Neural crest cell (in vitro differentiated cells): ENCODE measurements around the gene CYP4A22. TPM values are rescaled to one million over a fixed set of nuclear protein-coding genes. Genes with fewer than 3 reads are reported as not detected.

ENCODE experiments used
- DNase-seq: peaks from one replicate; pipeline ENCODE4 v3.0.0; 2021; ENCODE audit warnings: low read depth, mixed read lengths, low spot score
- H3K27ac Mint-ChIP-seq: one replicate; pipeline ENCODE4 v1.8.0; 2021; ENCODE audit warnings: mild to moderate bottlenecking, mixed read lengths; ENCODE audit not compliant: unreplicated experiment
- H3K27me3 Mint-ChIP-seq: 2 replicates; pipeline ENCODE4 v1.8.0; 2021; ENCODE audit warnings: low read depth, mild to moderate bottlenecking, mixed read lengths
- H3K36me3 Mint-ChIP-seq: 2 replicates; pipeline ENCODE4 v1.8.0; 2021; ENCODE audit warnings: low read depth, mild to moderate bottlenecking, mixed read lengths
- H3K4me1 Mint-ChIP-seq: 2 replicates; pipeline ENCODE4 v1.8.0; 2021; ENCODE audit warnings: mixed read lengths
- H3K4me3 Mint-ChIP-seq: one replicate; pipeline ENCODE4 v1.8.0; 2021; ENCODE audit warnings: mild to moderate bottlenecking, mixed read lengths
- H3K9me3 Mint-ChIP-seq: 2 replicates; pipeline ENCODE4 v1.8.0; 2021; ENCODE audit warnings: mixed read lengths
- CTCF ChIP-seq: fragments of 200-600 bp; sonication (generic); conservative IDR thresholded peaks from 2 replicates; pipeline ENCODE4 v1.5.0; 2021; ENCODE audit warnings: antibody characterized with exemption, mild to moderate bottlenecking
- total RNA-seq: library from RNA; stranded (reverse); gene quantifications from 2 replicates; pipeline ENCODE4 v1.2.1, GENCODE V29; 2021

CYP4A22 gene
- total RNA-seq, 1 donor from 2014 or later: not detected

- Mint-ChIP-seq H3K27ac (no peak overlapping the region), H3K4me3 (no peak overlapping the region), H3K36me3 (no peaks in the 10 kb centered on the region), H3K9me3 (no peaks in the 10 kb centered on the region), H3K27me3 (peaks cover 40% of the 10 kb centered on the region), H3K4me1 (peaks cover 12% of the 10 kb centered on the region)
- no peak for TF ChIP-seq CTCF
- DNase-seq: no peak
Observed at GRCh38 chr1:47180603-47181094, 43.4 kb downstream of the CYP4A22 start.

- no peaks in the 10 kb centered on the region for H3K9me3 Mint-ChIP-seq
- no peaks in the 10 kb centered on the region for H3K36me3 Mint-ChIP-seq
- peaks cover 12% of the 10 kb centered on the region for H3K4me1 Mint-ChIP-seq
- H3K4me3 Mint-ChIP-seq: no peak overlapping the region
- H3K27me3 Mint-ChIP-seq: peaks cover 38% of the 10 kb centered on the region
- H3K27ac Mint-ChIP-seq: no peak overlapping the region
- no peak for DNase-seq
- no peak for TF ChIP-seq CTCF
Observed at GRCh38 chr1:47181095-47181954, 44.1 kb downstream of the CYP4A22 start.

- Mint-ChIP-seq H3K4me1 (peaks cover 12% of the 10 kb centered on the region), H3K36me3 (no peaks in the 10 kb centered on the region), H3K27me3 (peaks cover 36% of the 10 kb centered on the region), H3K9me3 (no peaks in the 10 kb centered on the region), H3K4me3 (no peak overlapping the region), H3K27ac (peak overlapping the region; percentile 8)
- TF ChIP-seq CTCF: no peak
- DNase-seq: no peak
Observed at GRCh38 chr1:47181955-47182675, 44.9 kb downstream of the CYP4A22 start.

GRCh38 chr1:47182676-47183235, 45.5 kb downstream of the CYP4A22 start:
- Mint-ChIP-seq H3K27me3 (peaks cover 36% of the 10 kb centered on the region), H3K4me1 (peaks cover 12% of the 10 kb centered on the region), H3K4me3 (no peak overlapping the region), H3K27ac (no peak overlapping the region), H3K9me3 (no peaks in the 10 kb centered on the region), H3K36me3 (no peaks in the 10 kb centered on the region)
- no peak for DNase-seq
- TF ChIP-seq CTCF: no peak

- peaks cover 33% of the 10 kb centered on the region for H3K27me3 Mint-ChIP-seq
- H3K4me1 Mint-ChIP-seq: peaks cover 12% of the 10 kb centered on the region
- TF ChIP-seq CTCF: no peak
- no peak overlapping the region for H3K4me3 Mint-ChIP-seq
- H3K27ac Mint-ChIP-seq: no peak overlapping the region
- H3K36me3 Mint-ChIP-seq: no peaks in the 10 kb centered on the region
- DNase-seq: no peak
- no peaks in the 10 kb centered on the region for H3K9me3 Mint-ChIP-seq
Observed at GRCh38 chr1:47183308-47184089, 46.3 kb downstream of the CYP4A22 start.
